ENCODE measurements around the gene SNX11.

- no peak for TF ChIP-seq CTCF (conservative IDR thresholded peaks at IDR 0.05)
- no peak for TF ChIP-seq ZFX (IDR thresholded peaks at IDR 0.05)
These were observed 20.8 kb downstream of the SNX11 start for GRCh38 chr17:48128400-48128799.

Measured in C4-2B (cell line).